AG04450 (cell line): ENCODE data around the gene NEK11. TPM values are rescaled to one million over a fixed set of nuclear protein-coding genes. Genes with fewer than 3 reads are reported as not detected.

ENCODE experiments used
- CTCF ChIA-PET: fragments of 300-600, 350-600 bp; formaldehyde crosslinking; extraction: SDS; loops from one replicate; lab custom pipeline; 2022; ENCODE audit warnings: antibody characterized with exemption, inconsistent platforms; lab: Charles Lee
- POLR2A ChIA-PET: fragments of 350-600 bp; formaldehyde crosslinking; extraction: SDS; loops from one replicate; lab custom pipeline; 2021; ENCODE audit warnings: antibody characterized with exemption, inconsistent platforms; lab: Yijun Ruan, JAX
- DNase-seq: peaks from one replicate; pipeline ENCODE4 v3.0.0-alpha.2; 2011; ENCODE audit warnings: low read depth, low spot score
- H3K27ac ChIP-seq: one replicate; pipeline ENCODE4 v1.5.1; 2012; ENCODE audit warnings: low read depth, low read length, control low read depth
- H3K27me3 ChIP-seq: one replicate; pipeline ENCODE4 v1.6.0; 2012; ENCODE audit warnings: low read length; ENCODE audit not compliant: control insufficient read depth, insufficient read depth
- H3K4me3 ChIP-seq: 2 replicates; pipeline ENCODE4 v1.5.1; 2011; ENCODE audit warnings: mild to moderate bottlenecking, low read depth, low read length, control low read depth
- H3K9me3 ChIP-seq: 2 replicates; pipeline ENCODE4 v1.5.1; 2012; ENCODE audit warnings: low read length; ENCODE audit not compliant: control insufficient read depth, insufficient read depth
- polyA plus RNA-seq: library from polyadenylated mRNA; depleted of rRNA; stranded (reverse); fragments of >200 nt; gene quantifications from 2 replicates; pipeline ENCODE4 v1.2.3, GENCODE V29; 2011
- TF ChIP-seq, protein P1 (sequence below): IDR thresholded peaks from 2 replicates; pipeline ENCODE4 v1.5.1; 2011; ENCODE audit warnings: low read depth, low read length, control low read depth, inconsistent platforms

Gene NEK11
- polyA plus RNA-seq, 1 experiment: 4.0 TPM

DNA sequence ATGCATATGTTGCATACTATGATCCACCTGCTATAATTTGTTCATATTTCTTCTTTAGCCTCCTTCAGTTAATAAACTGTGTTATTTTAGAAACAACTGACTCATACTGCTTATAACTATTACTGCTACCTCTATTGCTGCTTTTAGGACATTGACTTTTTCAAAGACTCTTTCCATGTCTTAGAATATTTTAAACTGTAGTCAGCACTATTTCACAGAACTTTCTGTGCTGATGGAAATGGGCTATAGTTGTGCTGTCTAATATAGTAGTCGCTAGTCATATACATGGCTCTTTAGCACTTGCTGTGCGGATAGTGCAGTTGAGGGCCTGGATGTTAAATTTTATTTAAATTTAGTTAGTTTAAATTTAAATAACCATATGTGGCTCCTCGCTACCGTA is 55.6 kb downstream of the NEK11 start:
- Histone ChIP-seq H3K4me3 (no peak overlapping the region), H3K27ac (no peak overlapping the region), H3K27me3 (no peaks in the 10 kb centered on the region), H3K9me3 (no peaks in the 10 kb centered on the region)
- DNase-seq: no peak
- TF ChIP-seq, protein P1, sequence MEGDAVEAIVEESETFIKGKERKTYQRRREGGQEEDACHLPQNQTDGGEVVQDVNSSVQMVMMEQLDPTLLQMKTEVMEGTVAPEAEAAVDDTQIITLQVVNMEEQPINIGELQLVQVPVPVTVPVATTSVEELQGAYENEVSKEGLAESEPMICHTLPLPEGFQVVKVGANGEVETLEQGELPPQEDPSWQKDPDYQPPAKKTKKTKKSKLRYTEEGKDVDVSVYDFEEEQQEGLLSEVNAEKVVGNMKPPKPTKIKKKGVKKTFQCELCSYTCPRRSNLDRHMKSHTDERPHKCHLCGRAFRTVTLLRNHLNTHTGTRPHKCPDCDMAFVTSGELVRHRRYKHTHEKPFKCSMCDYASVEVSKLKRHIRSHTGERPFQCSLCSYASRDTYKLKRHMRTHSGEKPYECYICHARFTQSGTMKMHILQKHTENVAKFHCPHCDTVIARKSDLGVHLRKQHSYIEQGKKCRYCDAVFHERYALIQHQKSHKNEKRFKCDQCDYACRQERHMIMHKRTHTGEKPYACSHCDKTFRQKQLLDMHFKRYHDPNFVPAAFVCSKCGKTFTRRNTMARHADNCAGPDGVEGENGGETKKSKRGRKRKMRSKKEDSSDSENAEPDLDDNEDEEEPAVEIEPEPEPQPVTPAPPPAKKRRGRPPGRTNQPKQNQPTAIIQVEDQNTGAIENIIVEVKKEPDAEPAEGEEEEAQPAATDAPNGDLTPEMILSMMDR: no peak
- ChIA-PET POLR2A (no interaction called here), CTCF (no interaction called here)

DNA sequence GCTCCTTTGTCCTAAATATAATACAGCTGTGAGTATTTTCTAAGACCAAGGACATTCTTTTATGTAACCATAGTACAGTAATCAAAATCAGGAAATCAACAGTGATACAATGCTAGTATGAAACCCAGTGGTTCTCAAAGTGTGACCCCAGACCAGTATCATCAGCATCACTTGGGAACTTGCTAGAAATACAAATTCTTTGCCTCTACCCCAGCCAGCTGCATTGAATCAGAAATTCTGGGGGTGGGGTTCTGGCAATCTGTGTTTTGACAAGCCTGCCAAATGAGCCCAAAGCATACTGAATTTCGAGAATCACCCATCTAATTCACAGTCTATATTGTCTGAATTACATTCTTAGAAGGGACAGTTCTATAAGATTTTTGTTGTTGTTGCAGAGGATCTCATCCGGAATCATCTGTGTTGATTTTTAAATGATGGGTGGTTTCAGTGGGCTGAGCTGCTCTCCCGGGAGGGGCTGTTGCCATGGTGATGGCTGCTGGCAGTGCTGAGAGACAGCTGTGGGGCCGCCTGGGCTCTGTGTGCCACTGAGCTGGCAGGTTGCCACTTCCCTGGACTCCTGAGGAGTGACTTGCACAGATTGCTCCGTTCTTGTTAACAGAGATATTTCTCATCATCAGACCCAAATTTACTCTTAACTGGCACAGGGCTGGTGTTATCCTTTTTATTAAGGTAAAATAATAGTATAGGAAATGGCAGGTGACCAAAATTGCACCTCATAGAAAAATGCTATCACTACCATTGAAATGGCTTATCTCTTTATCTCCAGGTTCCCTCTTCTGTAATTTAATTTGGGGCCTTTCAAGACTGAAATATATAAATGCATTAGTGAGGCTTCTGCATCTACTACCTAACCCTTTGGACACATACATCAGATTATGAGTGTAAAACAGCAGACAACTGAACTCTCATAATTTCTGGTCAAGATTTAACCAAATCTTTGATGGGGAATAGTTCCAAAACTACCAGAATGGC is 56.5 kb downstream of the NEK11 start:
- Histone ChIP-seq H3K4me3 (no peak overlapping the region), H3K27ac (no peak overlapping the region), H3K9me3 (no peaks in the 10 kb centered on the region), H3K27me3 (no peaks in the 10 kb centered on the region)
- ChIA-PET CTCF (no interaction called here), POLR2A (no interaction called here)
- TF ChIP-seq, protein P1: no peak
- DNase-seq: no peak

DNA sequence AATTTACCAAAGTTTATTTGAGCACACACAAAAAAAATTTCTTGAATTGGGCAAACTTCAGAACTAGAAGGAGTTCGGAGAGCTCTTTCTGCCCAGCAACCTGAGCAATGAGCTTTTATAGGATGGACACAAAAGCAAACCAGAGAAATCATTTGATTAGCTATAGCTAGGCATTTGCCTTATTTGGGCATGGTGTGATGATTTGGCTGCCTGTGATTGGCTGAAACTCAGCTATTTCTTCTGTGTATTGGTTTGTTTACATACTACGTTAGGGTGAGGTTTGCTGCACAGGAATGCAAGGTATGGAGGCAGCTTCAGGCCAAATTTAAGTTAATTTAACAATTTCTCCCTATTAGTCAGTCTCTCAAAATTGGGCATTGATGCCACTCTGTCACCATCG is 65.1 kb downstream of the NEK11 start:
- Histone ChIP-seq H3K27ac (no peak overlapping the region), H3K4me3 (no peak overlapping the region), H3K27me3 (no peaks in the 10 kb centered on the region), H3K9me3 (no peaks in the 10 kb centered on the region)
- TF ChIP-seq, protein P1: no peak
- ChIA-PET CTCF (no interaction called here), POLR2A (no interaction called here)
- DNase-seq: no peak

DNA sequence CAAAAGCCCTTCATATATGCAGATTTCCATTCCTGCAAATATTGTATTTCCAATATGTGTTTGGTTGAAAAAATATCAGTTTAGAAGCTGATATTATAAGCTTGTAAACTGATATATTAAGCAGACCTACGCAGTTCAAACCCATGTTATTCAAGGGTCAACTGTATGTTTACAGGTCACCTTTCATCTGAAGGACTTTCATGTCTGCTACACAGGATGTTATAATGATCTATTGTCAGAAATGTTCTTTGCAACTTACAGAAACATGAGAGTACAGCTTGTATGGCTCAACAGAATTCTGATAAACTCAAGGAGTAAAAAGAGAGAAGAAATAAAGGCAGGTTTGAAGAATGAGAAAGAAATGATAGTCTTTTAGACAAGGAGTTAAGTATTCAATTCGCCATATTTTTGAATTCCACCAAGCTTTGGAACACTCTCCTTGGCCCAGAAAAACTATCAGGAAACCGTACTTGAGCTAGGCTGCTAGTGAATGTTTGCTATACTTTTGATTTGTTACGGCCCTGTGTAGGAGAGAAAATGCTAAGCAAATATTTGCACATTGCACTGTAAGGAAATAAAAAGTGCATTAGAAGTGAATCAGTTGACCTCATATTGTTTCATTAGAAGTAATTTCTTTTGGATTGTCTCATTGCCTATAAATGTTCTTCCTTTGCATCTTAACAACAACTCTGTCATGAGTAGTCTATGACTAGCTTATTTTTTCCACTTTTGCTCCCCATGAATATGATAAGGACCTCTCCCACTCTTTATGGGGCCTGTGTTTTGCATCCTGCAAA is 81.2 kb downstream of the NEK11 start:
- DNase-seq: no peak
- CTCF ChIA-PET: no interaction called here
- TF ChIP-seq, protein P1: no peak
- H3K4me3 ChIP-seq: no peak overlapping the region
- H3K27me3 ChIP-seq: no peaks in the 10 kb centered on the region
- no peaks in the 10 kb centered on the region for H3K9me3 ChIP-seq
- POLR2A ChIA-PET: no interaction called here
- no peak overlapping the region for H3K27ac ChIP-seq
